ES-I3 (cell line): ENCODE measurements around the gene IQGAP2.

Experiments
- H3K36me3 ChIP-seq: 2 replicates; pipeline ENCODE4 v1.6.1; 2013; ENCODE audit warnings: mild to moderate bottlenecking, low read length, control low read depth, moderate library complexity; ENCODE audit not compliant: insufficient read depth
- H3K4me1 ChIP-seq: 2 replicates; pipeline ENCODE4 v1.6.1; 2013; ENCODE audit warnings: mild to moderate bottlenecking, control low read depth, low read length; ENCODE audit not compliant: insufficient read depth
- H3K9ac ChIP-seq: 2 replicates; pipeline ENCODE4 v1.6.1; 2013; ENCODE audit warnings: low read depth, mild to moderate bottlenecking, low read length, moderate library complexity
- H3K9me3 ChIP-seq: 2 replicates; pipeline ENCODE4 v1.6.1; 2013; ENCODE audit warnings: mild to moderate bottlenecking, low read length, moderate library complexity; ENCODE audit not compliant: control insufficient read depth, insufficient read depth

IQGAP2 gene

DNA sequence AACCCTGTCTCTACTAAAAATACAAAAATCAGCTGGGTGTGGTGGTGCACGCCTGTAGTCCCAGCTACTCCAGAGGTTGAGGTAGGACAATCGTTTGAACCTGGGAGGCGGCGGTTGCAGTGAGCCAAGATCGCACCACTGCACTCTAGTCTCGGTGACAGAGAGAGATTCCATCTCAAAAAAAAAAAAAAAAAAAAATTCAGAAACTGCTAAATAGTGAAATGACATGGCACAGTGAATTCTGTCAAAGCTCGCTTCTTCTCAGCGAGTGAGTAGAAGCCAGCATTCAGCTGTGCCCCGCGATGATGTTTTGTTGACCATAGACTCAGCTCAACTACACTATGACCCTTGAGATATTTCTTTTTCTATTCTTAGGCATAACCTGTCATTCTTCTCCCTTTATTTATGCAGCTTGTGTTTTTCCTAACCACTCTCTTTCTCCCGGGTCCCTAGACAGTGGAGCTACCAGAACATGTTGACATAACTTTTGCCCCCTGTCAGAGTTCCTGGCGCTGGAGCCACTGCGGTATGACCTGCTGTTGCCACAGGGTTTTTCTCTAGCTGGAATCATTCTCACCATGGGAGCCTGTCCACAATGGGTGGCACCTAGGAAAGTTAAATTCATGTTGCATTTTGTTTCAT lies 13.5 kb upstream of the IQGAP2 start:
- H3K9me3 ChIP-seq, result no peaks in the 10 kb centered on the region
- H3K36me3 ChIP-seq, result no peaks in the 10 kb centered on the region
- H3K9ac ChIP-seq, result no peak overlapping the region
- peaks cover 14% of the 10 kb centered on the region; the same call in 1 of the 2 replicates for H3K4me1 ChIP-seq

DNA sequence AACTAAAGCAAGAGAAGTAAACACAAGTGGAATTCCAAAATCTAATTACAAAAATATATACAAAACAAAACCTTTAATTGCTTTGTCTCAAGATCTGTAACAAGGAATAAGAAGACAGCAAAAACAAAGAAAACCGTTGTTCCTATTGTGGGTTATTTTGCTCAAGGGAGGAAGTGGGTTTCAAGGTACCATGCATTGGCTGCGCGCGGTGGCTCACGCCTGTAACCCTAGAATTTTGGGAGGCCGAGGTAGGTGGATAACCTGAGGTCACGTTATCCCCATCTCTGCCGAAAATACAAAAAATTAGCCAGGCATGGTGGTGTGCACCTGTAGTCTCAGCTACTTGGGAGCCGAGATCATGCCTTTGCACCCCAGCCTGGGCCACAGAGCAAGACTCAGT lies 12.1 kb upstream of the IQGAP2 start:
- Histone ChIP-seq H3K9me3 (no peaks in the 10 kb centered on the region), H3K4me1 (peaks cover 14% of the 10 kb centered on the region; the same call in 1 of the 2 replicates), H3K9ac (no peak overlapping the region), H3K36me3 (no peaks in the 10 kb centered on the region)

DNA sequence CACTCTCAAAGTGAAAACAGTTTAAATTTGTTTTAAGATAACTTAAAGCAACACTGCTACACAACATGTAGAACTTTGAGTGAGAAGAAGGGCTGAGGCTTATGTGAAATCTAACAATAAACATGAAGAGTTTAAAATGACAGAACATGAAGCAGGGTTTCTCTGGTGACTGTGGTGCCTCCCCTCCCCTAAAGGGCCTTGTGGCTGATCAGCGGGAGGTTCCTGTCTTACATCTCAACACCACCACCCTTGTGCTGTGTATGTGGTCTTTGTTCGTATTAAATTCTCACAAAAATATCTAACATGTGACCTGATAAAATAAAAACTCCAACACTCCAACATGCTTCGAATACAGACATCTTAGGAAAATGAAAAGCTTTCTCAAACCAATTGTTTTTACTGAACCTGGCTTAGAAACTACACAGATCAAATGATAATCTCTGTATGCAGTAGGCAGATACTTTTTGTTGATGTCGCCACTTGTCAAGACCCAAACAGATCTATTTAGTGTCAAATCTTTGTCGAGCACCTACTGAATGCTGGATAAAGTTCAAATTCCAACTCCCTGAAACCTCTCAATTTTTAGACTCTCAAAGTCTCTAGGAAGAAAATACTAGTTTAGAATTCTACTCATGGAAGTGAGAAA lies 9.9 kb upstream of the IQGAP2 start:
- Histone ChIP-seq H3K9me3 (no peaks in the 10 kb centered on the region), H3K9ac (no peak overlapping the region), H3K36me3 (no peaks in the 10 kb centered on the region), H3K4me1 (peaks cover 10% of the 10 kb centered on the region; the same call in 1 of the 2 replicates)

DNA sequence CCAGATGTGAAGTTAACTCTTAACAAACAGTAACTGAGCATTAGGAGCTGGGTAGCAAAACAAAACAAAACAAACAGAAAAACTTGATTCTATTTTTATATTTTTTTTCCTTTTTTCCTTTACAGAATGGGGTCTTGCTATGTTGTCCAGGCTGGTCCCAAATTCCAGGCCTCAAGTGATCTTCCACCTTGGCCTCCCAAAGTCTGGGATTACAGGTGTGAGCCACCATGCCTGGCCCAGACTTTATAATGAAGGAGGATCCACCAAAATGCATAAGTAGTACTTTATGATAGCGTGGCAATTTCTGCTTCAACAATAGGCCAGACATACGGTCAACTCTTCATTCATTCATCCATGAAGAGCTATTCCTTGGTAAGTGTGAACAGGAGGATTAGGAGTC lies 5.9 kb upstream of the IQGAP2 start:
- Histone ChIP-seq H3K9ac (no peak overlapping the region), H3K9me3 (no peaks in the 10 kb centered on the region), H3K4me1 (peaks cover 20% of the 10 kb centered on the region; the same call in 1 of the 2 replicates), H3K36me3 (no peaks in the 10 kb centered on the region)

DNA sequence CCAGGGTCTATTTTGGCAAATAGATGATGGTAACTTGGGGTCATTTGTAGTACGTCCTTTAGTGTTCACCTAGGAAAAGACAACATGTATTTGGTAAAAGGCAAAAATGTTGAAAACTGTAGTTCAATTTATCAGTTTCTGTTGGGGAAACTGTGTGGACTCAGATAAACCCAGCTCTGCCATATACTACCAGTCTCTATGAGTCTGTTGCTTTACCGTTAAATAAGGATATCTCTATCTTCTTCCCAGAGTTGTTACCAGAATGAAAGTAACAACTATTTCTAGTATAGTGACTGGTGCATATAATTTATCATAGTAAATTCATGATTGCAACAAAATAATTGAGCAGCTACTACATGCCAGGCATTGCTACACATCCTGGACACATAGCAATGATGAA lies 3.8 kb upstream of the IQGAP2 start:
- Histone ChIP-seq H3K36me3 (no peaks in the 10 kb centered on the region), H3K9ac (no peak overlapping the region), H3K4me1 (peaks cover 10% of the 10 kb centered on the region), H3K9me3 (no peaks in the 10 kb centered on the region)

DNA sequence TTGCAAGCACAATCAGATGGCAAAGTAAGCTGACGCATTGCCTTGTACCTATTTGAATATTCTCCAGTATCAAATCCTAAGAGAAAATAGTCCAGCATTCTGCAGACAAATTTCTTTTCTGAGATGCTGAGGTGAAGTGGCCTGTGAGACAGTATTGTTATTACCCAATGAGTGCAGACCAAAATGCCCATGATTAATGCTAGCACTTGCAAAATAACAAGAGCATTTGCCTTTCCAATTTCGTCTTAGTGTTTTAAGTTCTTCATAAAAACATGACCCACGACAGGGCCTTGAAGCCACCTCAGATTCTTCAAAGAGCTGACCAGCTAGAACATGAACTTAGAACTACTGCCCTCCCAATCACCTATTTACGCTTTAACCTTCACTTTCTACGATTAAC lies 2.6 kb upstream of the IQGAP2 start:
- no peaks in the 10 kb centered on the region for H3K9me3 ChIP-seq
- no peaks in the 10 kb centered on the region for H3K36me3 ChIP-seq
- no peak overlapping the region for H3K9ac ChIP-seq
- H3K4me1 ChIP-seq, result peaks cover 14% of the 10 kb centered on the region

DNA sequence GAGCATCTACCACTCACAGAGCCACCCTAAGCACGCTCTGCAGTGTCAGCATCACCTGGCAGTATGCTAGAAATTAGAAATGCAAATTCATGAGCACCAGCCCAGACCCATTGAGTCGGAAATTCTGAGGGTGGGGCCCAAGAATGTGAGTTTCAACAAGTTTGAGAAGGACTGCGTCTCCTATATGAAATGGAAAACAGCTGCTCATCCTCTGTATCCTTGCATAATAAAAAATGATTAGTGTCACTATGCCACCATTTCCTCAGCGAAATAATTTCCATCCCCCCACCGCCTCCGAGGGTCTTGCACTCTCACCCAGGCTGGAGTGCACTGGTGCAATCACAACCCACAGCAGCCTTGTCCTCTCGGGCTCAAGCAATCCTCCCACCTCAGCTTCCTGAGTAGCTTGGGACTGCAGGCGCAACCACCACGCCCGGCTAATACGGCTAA lies 1.3 kb upstream of the IQGAP2 start:
- H3K4me1 ChIP-seq, result peaks cover 14% of the 10 kb centered on the region
- H3K36me3 ChIP-seq, result no peaks in the 10 kb centered on the region
- H3K9me3 ChIP-seq, result no peaks in the 10 kb centered on the region
- H3K9ac ChIP-seq, result peak overlapping the region; percentile 92

DNA sequence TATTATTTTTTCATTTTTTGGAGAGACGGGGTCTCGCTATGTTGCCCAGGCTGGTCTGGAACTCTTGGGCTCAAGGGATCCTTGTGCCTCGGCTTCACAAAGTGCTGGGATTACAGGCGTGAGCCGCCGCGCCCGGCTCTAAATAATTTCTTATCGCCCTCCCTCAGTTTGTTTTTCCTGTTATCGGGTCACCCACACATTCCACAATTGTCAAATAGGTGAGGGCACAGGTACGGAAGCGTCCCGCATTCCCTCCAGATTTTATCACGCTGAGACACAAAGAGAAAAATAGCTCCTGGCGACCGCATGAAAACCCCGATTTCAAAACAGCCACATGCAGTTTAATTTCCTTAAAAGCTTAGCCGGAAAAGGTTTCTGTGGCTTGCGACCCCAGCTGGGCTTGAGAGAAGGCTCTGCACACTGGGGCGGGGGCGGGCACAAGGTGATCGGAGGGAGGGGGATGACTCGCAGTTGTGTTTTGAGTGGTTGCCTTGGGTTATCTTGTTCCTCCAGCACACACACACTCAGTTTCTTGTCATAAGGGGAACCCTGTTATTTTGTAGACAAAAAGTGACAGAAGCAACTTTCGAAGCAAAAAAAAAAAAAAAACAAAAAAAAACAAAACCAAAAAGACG lies 717 bp upstream of the IQGAP2 start:
- Histone ChIP-seq H3K9ac (peak overlapping the region; percentile 92), H3K36me3 (no peaks in the 10 kb centered on the region), H3K9me3 (no peaks in the 10 kb centered on the region), H3K4me1 (peaks cover 14% of the 10 kb centered on the region)

DNA sequence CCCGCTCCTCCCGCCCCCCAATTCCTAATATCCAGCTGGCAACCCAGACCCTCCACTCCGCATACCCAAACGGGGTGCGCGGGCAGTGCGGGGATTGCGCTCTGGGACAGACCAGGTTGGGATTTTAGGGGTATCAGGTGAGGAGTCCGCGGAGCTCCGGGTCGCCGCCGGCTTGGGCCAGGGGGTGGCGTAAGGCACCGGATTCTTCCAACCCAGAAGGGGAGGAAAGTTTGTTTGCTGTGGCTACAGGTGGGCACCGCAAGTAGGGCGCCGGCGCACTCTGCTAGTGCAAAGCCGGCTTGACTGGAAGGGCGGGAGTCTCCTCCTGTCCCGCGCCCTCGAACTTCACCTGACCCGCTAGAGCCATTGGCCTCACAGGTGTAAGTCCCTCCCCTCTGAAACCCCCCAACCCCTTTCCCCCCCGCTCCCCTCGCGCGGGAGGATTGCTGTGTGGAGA lies 709 bp downstream of the IQGAP2 start:
- no peaks in the 10 kb centered on the region for H3K9me3 ChIP-seq
- H3K9ac ChIP-seq, result peak overlapping the region; percentile 92
- H3K36me3 ChIP-seq, result no peaks in the 10 kb centered on the region
- H3K4me1 ChIP-seq, result peaks cover 14% of the 10 kb centered on the region

DNA sequence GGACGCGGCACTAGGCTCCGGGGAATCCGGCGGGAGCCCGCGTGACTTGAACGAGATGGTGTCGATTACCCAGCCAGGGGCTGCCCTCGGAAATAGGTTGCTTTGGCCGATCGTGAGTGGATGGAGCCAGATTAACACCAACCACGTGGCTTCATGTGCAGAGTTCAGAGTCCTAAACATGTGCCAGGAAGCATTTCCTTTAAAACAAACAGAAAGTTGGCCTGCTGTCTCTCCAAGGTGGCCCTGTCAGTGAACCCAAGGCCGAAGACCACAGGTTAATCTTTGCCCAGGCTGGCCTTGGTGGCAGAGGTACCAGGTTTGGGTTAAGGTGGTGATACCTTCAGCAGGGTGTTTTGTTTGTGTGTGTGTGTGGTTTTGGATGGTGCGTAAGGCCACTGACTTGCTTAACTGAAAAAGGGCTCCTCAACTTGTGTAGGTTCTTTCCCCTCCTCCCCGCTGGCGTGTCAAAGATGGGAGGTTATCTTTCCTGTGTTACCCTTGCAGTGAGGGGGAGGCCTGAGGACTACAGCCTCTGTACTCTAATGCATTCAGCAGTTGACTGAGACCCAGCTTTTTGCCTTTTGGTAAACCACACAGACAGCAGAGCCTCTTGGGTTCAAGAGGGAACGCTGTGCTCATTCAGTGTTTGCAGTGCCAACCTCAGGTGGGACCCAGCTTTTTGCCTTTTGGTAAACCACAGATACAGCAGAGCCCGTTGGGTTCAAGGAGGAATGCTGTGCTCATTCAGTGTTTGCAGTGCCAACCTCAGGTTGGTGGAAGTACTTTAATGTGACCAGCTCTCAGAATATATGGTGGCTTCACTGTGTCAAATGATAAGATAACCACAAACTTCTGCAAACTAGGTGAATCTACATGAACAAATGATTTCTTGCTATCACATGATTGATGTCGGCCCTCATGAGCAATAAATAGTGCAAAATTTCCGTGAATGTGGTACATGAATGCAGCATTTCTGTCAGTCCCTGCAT lies 1.4 kb downstream of the IQGAP2 start:
- Histone ChIP-seq H3K9ac (peak overlapping the region; percentile 16; the same call in 1 of the 2 replicates), H3K4me1 (peaks cover 14% of the 10 kb centered on the region)

DNA sequence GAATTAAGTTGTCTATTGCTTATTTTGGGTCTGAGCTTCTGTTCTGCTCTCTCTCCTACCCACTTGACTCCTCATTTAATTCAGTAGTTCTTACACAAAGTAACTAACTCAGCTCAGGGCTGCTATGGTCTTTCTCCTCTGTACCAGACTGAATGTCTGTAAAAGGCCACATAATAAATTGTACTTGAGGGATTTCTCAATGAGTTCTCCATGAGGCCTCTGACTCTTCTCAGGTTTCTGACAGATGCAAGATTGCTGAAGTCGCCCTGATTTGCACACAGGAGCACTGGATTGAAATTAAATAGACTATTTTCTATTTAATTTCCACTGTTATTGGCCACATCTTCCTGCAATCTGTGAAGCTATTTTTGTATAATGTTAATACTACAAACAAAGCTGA lies 2.9 kb downstream of the IQGAP2 start:
- peaks cover 14% of the 10 kb centered on the region for H3K4me1 ChIP-seq
- H3K9ac ChIP-seq, result no peak overlapping the region
- H3K9me3 ChIP-seq, result no peaks in the 10 kb centered on the region
- no peaks in the 10 kb centered on the region for H3K36me3 ChIP-seq

More for the DNA sequence above, 1.4 kb downstream of the IQGAP2 start:
- Histone ChIP-seq H3K9me3 (no peaks in the 10 kb centered on the region), H3K36me3 (no peaks in the 10 kb centered on the region)

DNA sequence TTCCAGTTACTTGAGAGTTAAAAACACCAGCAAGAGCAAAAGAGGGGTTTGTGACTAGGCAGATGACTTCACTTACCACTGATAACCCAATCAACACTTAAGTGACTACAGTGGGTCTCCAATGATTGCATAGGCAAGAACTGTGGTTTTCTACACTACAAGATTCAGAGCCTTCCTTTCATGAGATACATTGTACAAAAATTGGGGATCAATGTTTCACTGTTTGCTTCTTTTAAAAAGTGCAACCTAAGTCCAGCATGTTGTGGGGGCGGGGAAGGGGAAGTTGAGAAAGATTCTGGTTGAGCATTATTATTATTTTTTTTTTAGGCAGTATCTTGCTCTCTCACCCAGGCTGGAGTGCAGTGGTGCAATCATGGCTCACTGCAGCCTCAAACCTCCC lies 3.6 kb downstream of the IQGAP2 start:
- Histone ChIP-seq H3K4me1 (peaks cover 7% of the 10 kb centered on the region; the same call in 1 of the 2 replicates), H3K9me3 (no peaks in the 10 kb centered on the region), H3K9ac (no peak overlapping the region), H3K36me3 (no peaks in the 10 kb centered on the region)

DNA sequence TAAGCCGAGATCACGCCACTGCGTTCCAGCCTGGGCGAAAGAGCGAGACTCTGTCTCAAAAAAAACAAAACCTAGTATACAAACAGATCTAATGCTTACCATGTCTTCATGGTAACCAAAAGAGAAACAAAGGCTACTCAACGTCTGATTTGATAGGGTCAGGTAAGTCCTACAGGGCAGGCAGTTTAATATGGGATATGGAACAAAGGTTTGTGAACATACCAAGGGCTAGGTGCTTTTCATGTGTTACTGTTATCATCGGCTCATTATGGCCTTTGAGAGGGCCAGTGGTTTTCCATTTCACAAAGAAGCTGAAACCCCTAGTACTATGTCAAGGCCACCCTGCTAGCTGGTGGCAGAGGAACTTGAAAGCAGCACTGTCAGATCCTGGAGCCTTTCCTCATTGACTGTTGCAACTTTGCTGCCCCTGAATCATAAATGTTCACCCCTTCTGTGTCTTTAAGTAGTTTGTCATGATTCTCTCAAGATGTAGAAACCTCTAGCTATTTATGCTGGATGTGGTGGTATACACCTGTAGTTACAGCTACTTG lies 5.1 kb downstream of the IQGAP2 start:
- peaks cover 5% of the 10 kb centered on the region; the same call in 1 of the 2 replicates for H3K4me1 ChIP-seq
- no peaks in the 10 kb centered on the region for H3K36me3 ChIP-seq
- H3K9ac ChIP-seq, result no peak overlapping the region
- H3K9me3 ChIP-seq, result no peaks in the 10 kb centered on the region

DNA sequence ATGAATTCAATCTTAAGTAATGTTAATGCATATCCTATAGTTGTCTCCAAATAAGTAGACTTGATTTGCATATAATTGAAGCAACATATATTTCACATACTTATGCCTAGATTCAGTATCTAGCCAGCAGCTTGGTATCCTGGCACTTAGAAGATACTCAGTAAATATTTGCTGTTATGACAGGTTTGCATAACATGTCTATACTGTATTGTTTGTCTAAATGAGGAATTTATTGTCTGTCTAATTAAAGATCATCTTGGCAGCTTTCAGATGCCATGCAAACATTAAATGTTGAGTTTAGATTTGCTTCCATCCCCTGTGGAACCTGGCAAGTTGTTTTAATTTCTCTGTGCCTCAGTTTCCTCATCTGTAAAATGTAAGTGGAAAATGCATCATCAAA lies 9.4 kb downstream of the IQGAP2 start:
- Histone ChIP-seq H3K36me3 (no peaks in the 10 kb centered on the region), H3K9me3 (no peaks in the 10 kb centered on the region), H3K9ac (no peak overlapping the region), H3K4me1 (no peaks in the 10 kb centered on the region)
